SIG-M5 treated with dmso at 0.1 percent for 504 hours (cell line): ENCODE results near the gene PSTK.
A peak's percentile ranks its signal among the peaks of the same experiment; 100 is the strongest.

Experiments
- DNase-seq: peaks from one replicate; lab custom pipeline; 2025; ENCODE audit not compliant: unreplicated experiment; lab: John Stamatoyannopoulos, UW

Gene PSTK

GRCh38 chr10:122990278-122990677 is 10.1 kb downstream of the PSTK start:
- no peak for DNase-seq

GRCh38 chr10:122992031-122992585 is 11.9 kb downstream of the PSTK start:
- no peak for DNase-seq

GRCh38 chr10:122993797-122994336 is 13.7 kb downstream of the PSTK start:
- DNase-seq, result no peak

- DNase-seq, result no peak
Observed at GRCh38 chr10:122995936-122996335, 15.7 kb downstream of the PSTK start.

GRCh38 chr10:122997864-122998263 is 17.7 kb downstream of the PSTK start:
- no peak for DNase-seq

GRCh38 chr10:122998360-122998917 is 18.2 kb downstream of the PSTK start:
- no peak for DNase-seq

GRCh38 chr10:122998934-122999333 is 18.7 kb downstream of the PSTK start:
- no peak for DNase-seq

GRCh38 chr10:122999347-122999746 is 19.1 kb downstream of the PSTK start:
- DNase-seq, result no peak

GRCh38 chr10:123000155-123000554 is 20.0 kb downstream of the PSTK start:
- no peak for DNase-seq

GRCh38 chr10:123001370-123001769 is 21.2 kb downstream of the PSTK start:
- no peak for DNase-seq

GRCh38 chr10:123004298-123004697 is 24.1 kb downstream of the PSTK start:
- no peak for DNase-seq

GRCh38 chr10:123007558-123008354 is 27.6 kb downstream of the PSTK start:
- DNase-seq, result peak; percentile 69

- DNase-seq, result peak; percentile 94
Observed at GRCh38 chr10:123008355-123009104, 28.3 kb downstream of the PSTK start, which contains the start of the genes ACADSB and IKZF5. Gene ACADSB, plus strand, starts transcription at chr10:123009006. Its CDS starts 24 bp downstream, at chr10:123009030. Gene IKZF5, minus strand, starts transcription at chr10:123008795. Its CDS starts 10,170 bp downstream, at chr10:122998625.

- no peak for DNase-seq
Observed at GRCh38 chr10:123009105-123009820, 29.1 kb downstream of the PSTK start.

GRCh38 chr10:123011987-123012386 is 31.8 kb downstream of the PSTK start:
- DNase-seq, result no peak

GRCh38 chr10:123013456-123014419 is 33.5 kb downstream of the PSTK start:
- no peak for DNase-seq

GRCh38 chr10:123014772-123015171 is 34.6 kb downstream of the PSTK start:
- DNase-seq, result no peak

- DNase-seq, result no peak
Observed at GRCh38 chr10:123016228-123016627, 36.0 kb downstream of the PSTK start.

GRCh38 chr10:123017421-123018165 is 37.4 kb downstream of the PSTK start:
- DNase-seq, result no peak
